Endothelial cell of umbilical vein (primary cell): ENCODE measurements around the gene FHIT.

Experiments used
- CTCF ChIP-seq, 2 donors: IDR thresholded peaks; 1 replicate in 1 of 2; 2 replicates in 1 of 2; pipeline ENCODE4 v1.5.1; 2011; ENCODE audit warnings: low read length in 2 of 2, mild to moderate bottlenecking in 2 of 2, moderate library complexity in 2 of 2, control low read depth in 1 of 2, inconsistent platforms in 1 of 2, low read depth in 1 of 2; ENCODE audit not compliant: insufficient read depth in 1 of 2; ENCODE audit errors: extremely low read depth in 1 of 2
- EZH2 ChIP-seq: IDR thresholded peaks from 2 replicates; pipeline ENCODE4 v1.6.1; 2012; ENCODE audit warnings: borderline replicate concordance, low read depth, mild to moderate bottlenecking, moderate library complexity, low read length, inconsistent platforms; ENCODE audit not compliant: severe bottlenecking
- FOS ChIP-seq: IDR thresholded peaks from 2 replicates; pipeline ENCODE4 v1.6.1; 2011; ENCODE audit warnings: mild to moderate bottlenecking, low read length, moderate library complexity, borderline replicate concordance; ENCODE audit not compliant: insufficient read depth
- GATA2 ChIP-seq: IDR thresholded peaks from 2 replicates; pipeline ENCODE4 v1.7.0; 2011; ENCODE audit warnings: low read depth, mild to moderate bottlenecking, moderate library complexity, mixed read lengths, low read length; ENCODE audit not compliant: insufficient read length, insufficient read depth
- JUN ChIP-seq: IDR thresholded peaks from 2 replicates; pipeline ENCODE4 v1.6.1; 2011; ENCODE audit warnings: borderline replicate concordance, low read depth; ENCODE audit not compliant: insufficient read length, insufficient read depth
- MAX ChIP-seq: IDR thresholded peaks from 2 replicates; pipeline ENCODE4 v1.6.1; 2011; ENCODE audit not compliant: insufficient read depth, insufficient read length
- MYC ChIP-seq: IDR thresholded peaks from one replicate; pipeline ENCODE4 v1.6.1; 2011; ENCODE audit warnings: mild to moderate bottlenecking, low read depth, low read length
- POLR2A ChIP-seq: IDR thresholded peaks from 2 replicates; pipeline ENCODE4 v1.6.1; 2012; ENCODE audit warnings: low read depth, mild to moderate bottlenecking, control low read depth, low read length
- POLR2AphosphoS5 ChIP-seq: IDR thresholded peaks from 2 replicates; pipeline ENCODE4 v1.6.1; 2012; ENCODE audit warnings: low read depth, mild to moderate bottlenecking, control low read depth, low read length, moderate library complexity; ENCODE audit not compliant: insufficient read depth

GRCh38 chr3:60435941-60436650 is 815.2 kb downstream of the FHIT start:
- TF ChIP-seq POLR2A (no peak), CTCF (IDR thresholded peaks at IDR 0.05; ENCODE audit: extremely low read depth in 1 of 2, insufficient read depth in 1 of 2, low read depth in 1 of 2, low read length in 2 of 2) (no peak), EZH2 (no peak), POLR2AphosphoS5 (no peak), MYC (no peak), GATA2 (no peak), MAX (no peak), FOS (no peak), JUN (no peak)
